Activated naive CD8-positive, alpha-beta T cell treated with anti-CD3 and anti-CD28 coated beads, Interleukin-2, amount 10 ng/mL, durations not matched to agents 7 days and 5 days (primary cell): ENCODE results near the gene PUS10. TPM values are rescaled to one million over a fixed set of nuclear protein-coding genes. Genes with fewer than 3 reads are reported as not detected.
A peak's percentile ranks its signal among the peaks of the same experiment; 100 is the strongest.
"Not testable (repeated sequence)": the region's sequence is repeated elsewhere in the genome, so short reads cannot be mapped to it uniquely, and the experiment has no call there.

Experiments used
- ATAC-seq: fragments of 150-1000 bp; cut with Tn5 transposase; one replicate; pipeline ENCODE4 v1.10.0; 2021; ENCODE audit warnings: low read depth, moderate library complexity
- POLR2A ChIA-PET: fragments of 350-600 bp; sonication (Branson Sonifier 250); formaldehyde crosslinking; loops from one replicate; lab custom pipeline; 2021; ENCODE audit warnings: antibody characterized with exemption; lab: Charles Lee
- DNase-seq: peaks from one replicate; pipeline ENCODE4 v3.0.0; 2021
- H3K27ac Mint-ChIP-seq: one replicate; pipeline ENCODE4 v1.8.0; 2022; ENCODE audit warnings: mild to moderate bottlenecking, mixed read lengths
- H3K27me3 Mint-ChIP-seq: one replicate; pipeline ENCODE4 v1.8.0; 2022; ENCODE audit warnings: mild to moderate bottlenecking, moderate library complexity, mixed read lengths
- H3K36me3 Mint-ChIP-seq: one replicate; pipeline ENCODE4 v1.8.0; 2021; ENCODE audit warnings: mild to moderate bottlenecking, mixed read lengths
- H3K4me1 Mint-ChIP-seq: one replicate; pipeline ENCODE4 v1.8.0; 2021; ENCODE audit warnings: mixed read lengths
- H3K4me3 Mint-ChIP-seq: one replicate; pipeline ENCODE4 v1.8.0; 2022; ENCODE audit warnings: mild to moderate bottlenecking, moderate library complexity, mixed read lengths
- H3K9me3 Mint-ChIP-seq: one replicate; pipeline ENCODE4 v1.8.0; 2021; ENCODE audit warnings: mixed read lengths
- total RNA-seq, 2 experiments: library from RNA; stranded (reverse); gene quantifications; one replicate each; pipeline ENCODE4 v1.2.3, GENCODE V29; 2021

Gene PUS10
- 10 to 100 TPM in 1 of 2 experiments, 1 to 10 TPM in 1; 8.0 to 10.6 TPM for total RNA-seq

DNA sequence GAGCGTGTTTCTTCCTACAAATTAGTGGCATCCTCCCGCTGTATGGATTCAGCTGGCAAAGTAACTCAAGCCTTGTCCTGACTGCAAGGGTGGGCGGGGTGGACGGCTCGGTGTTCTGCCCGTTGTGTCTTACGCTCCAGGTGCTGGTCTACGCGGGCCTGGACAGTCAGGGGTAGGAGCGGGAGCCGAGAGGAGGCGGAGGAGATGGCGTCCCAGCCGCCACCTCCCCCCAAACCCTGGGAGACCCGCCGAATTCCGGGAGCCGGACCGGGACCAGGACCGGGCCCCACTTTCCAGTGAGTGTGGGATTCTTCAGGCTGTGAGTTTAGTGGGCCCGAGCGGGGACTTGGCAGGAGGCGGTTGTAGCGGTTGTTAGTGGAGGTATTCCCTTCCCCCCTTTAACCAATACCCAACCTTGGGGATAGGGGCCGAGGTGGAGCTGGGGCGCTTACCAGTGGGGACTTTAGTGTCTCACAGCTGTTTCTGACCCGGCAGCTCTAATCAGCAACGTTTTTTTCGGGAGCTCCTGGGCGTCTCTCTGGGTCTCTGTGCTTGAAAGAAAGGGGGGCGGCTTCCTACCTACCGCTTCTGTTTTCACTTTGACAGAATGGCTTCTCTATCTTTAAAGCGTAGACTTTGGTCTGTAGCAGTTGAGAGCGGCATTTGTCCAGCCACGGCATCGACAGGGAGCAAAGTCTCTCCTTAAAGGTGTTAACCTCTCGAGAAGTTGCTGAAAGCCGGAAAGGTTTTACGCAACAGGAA lies at the start of gene PUS10, which contains the start of gene PEX13:
Gene PUS10 (minus strand): TSS at position 700 of the 762 bp plus-strand sequence. CDS start 6,365 bp downstream, outside the sequence.
Gene PEX13 (plus strand): TSS at position 165 of the 762 bp plus-strand sequence. CDS start 40 bp downstream, at position 205.
- peak; percentile 91 for ATAC-seq
- peak; percentile 77 for DNase-seq
- H3K36me3 Mint-ChIP-seq: peaks cover 14% of the 10 kb centered on the region
- H3K27ac Mint-ChIP-seq: peak within 1 kb of the TSS; percentile 92
- H3K27me3 Mint-ChIP-seq: no peaks in the 10 kb centered on the region
- peaks cover 28% of the 10 kb centered on the region for H3K4me1 Mint-ChIP-seq
- H3K4me3 Mint-ChIP-seq: peak within 1 kb of the TSS; percentile 93
- POLR2A ChIA-PET: interaction anchor here (0.9 to 1.7 kb wide), 4 partner anchors 134 to 453 kb away, joined by 3 to 12 read pairs (median 5); partner anchors contain the start of genes REL and USP34
- H3K9me3 Mint-ChIP-seq: peaks cover 3% of the 10 kb centered on the region

DNA sequence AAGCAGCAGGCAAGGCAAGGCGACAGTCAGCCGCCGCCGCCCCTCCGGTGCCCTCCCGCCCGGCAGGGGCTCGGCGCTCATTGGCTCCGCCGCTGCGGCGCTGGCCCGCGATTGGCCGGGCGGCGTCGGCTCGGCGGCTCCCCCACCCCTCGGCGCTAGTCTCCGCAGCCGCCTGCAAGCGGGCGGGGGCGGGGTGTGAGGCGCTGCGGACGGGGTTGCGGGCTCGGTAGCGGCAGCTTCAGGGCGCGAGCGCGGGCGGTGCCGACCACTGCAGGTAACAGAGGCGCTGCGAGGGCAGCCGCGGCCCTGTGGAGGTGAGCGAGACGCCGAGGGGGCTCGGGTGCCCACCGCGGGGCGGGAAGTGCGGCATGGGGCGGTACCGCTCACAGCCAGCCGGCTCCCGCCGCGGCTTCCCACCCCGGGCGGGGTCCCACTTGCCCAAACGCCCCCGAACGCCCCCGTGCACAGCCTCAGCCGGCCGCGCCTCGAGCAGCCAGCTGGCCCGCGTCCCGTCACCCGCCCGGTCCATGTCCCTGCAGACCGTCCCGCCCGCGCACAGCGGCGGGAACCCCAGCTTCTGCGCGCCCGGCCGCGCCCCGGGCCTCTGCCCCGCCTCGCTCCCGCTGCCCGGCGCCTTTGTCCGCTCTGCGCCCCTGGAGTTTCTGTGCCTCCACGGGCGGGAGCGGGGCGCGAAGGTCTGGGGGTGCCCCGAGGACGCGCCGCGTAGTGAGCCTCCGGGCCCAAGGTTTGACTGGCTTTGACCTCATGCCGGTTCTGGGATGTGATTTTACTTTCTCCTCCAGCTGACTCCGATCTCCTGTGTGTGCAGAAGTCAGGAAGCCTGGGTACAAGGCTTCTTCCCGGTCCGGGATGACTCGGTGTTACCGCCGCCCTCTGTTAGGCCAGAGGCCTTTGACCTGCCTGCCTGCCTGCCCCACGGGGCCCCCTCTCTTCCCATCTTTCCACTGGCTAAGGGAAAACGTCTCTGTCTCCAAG lies 48.0 kb upstream of the PUS10 start, which contains the start of gene SANBR:
Gene SANBR (plus strand): TSS at position 158 of the 996 bp plus-strand sequence. CDS start 4,480 bp downstream, outside the sequence.
- peak; percentile 92 for DNase-seq
- Mint-ChIP-seq H3K9me3 (no peaks in the 10 kb centered on the region), H3K4me3 (peak within 1 kb of the TSS; percentile 92), H3K27me3 (peaks cover 2% of the 10 kb centered on the region), H3K4me1 (peaks cover 6% of the 10 kb centered on the region), H3K27ac (peak within 1 kb of the TSS; percentile 87), H3K36me3 (peaks cover 4% of the 10 kb centered on the region)
- peak; percentile 99 for ATAC-seq
- POLR2A ChIA-PET: interaction anchor here (0.7 to 2.0 kb wide), 3 partner anchors 112 to 184 kb away, joined by 3 to 6 read pairs (median 3); partner anchors contain the start of gene REL

DNA sequence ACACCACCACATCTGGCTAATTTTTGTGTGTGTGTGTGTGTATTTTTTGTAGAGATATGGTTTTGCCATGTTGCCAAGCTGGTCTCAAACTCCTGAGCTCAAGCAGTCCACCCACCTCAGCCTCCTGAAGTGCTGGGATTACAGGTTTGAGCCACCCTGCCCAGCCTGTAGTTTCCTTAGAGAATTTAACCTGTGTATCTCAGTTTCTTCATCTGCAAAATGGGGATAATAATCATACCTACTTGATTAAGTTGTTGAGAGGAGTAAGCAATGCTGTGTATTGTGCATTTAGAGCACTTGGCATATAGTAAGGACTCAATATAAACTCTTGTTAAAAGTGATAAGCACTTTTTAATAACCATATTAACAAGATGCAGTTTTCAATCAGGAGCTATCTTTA lies 41.3 kb upstream of the PUS10 start:
- DNase-seq (no peak), ATAC-seq (no peak)
- Mint-ChIP-seq H3K9me3 (no peaks in the 10 kb centered on the region), H3K27me3 (no peaks in the 10 kb centered on the region), H3K4me1 (no peaks in the 10 kb centered on the region), H3K27ac (no peak overlapping the region), H3K36me3 (peaks cover 15% of the 10 kb centered on the region), H3K4me3 (no peak overlapping the region)
- POLR2A ChIA-PET: no interaction called here

- DNase-seq (no peak), ATAC-seq (no peak)
- POLR2A ChIA-PET: no interaction called here
- no peaks in the 10 kb centered on the region for H3K4me1 Mint-ChIP-seq
- no peak overlapping the region for H3K27ac Mint-ChIP-seq
- no peaks in the 10 kb centered on the region for H3K27me3 Mint-ChIP-seq
- H3K9me3 Mint-ChIP-seq: no peaks in the 10 kb centered on the region
- H3K4me3 Mint-ChIP-seq: no peak overlapping the region
- H3K36me3 Mint-ChIP-seq: peaks cover 21% of the 10 kb centered on the region
Observed at GRCh38 chr2:61057562-61057961, 39.5 kb upstream of the PUS10 start.

- Mint-ChIP-seq H3K27ac (no peak overlapping the region), H3K4me1 (no peaks in the 10 kb centered on the region), H3K27me3 (no peaks in the 10 kb centered on the region), H3K9me3 (no peaks in the 10 kb centered on the region), H3K4me3 (no peak overlapping the region), H3K36me3 (peaks cover 21% of the 10 kb centered on the region)
- POLR2A ChIA-PET: no interaction called here
- DNase-seq: no peak
- ATAC-seq: no peak
Observed at GRCh38 chr2:61055557-61055956, 37.5 kb upstream of the PUS10 start.

- no peak overlapping the region for H3K27ac Mint-ChIP-seq
Observed at GRCh38 chr2:61045999-61046398, 27.9 kb upstream of the PUS10 start.

DNA sequence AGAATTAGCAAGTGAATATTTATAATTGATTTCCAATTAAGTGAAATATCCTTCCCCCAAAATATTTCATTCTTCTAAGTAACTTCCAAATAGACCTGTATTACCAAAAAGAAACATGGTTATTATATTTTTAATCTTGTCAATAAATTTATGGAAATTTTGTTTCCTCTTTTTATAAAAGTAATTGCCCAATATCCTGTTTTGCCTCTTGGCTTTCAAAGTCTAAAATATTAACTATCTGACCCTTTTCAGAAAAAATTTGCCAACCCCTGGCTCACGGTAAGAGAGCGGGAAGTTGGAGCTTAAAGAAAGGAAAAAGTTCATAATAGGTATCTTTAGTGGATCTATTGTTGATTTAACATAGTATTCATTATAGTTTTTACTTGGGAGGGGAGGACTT lies 27.2 kb upstream of the PUS10 start:
- POLR2A ChIA-PET: no interaction called here

More at GRCh38 chr2:61045999-61046398, 27.9 kb upstream of the PUS10 start:
- Mint-ChIP-seq H3K4me3 (no peak overlapping the region), H3K9me3 (no peaks in the 10 kb centered on the region), H3K27me3 (no peaks in the 10 kb centered on the region), H3K4me1 (peaks cover 4% of the 10 kb centered on the region), H3K36me3 (peaks cover 25% of the 10 kb centered on the region)
- POLR2A ChIA-PET: no interaction called here
- ATAC-seq (no peak), DNase-seq (no peak)

GRCh38 chr2:61044636-61045035 lies 26.6 kb upstream of the PUS10 start:
- no peak overlapping the region for H3K27ac Mint-ChIP-seq
- no peak for ATAC-seq
- no peak overlapping the region for H3K4me3 Mint-ChIP-seq
- H3K27me3 Mint-ChIP-seq: no peaks in the 10 kb centered on the region
- H3K36me3 Mint-ChIP-seq: peaks cover 31% of the 10 kb centered on the region
- peaks cover 4% of the 10 kb centered on the region for H3K4me1 Mint-ChIP-seq
- DNase-seq: no peak
- POLR2A ChIA-PET: no interaction called here
- H3K9me3 Mint-ChIP-seq: no peaks in the 10 kb centered on the region

More for the DNA sequence above, 27.2 kb upstream of the PUS10 start:
- ATAC-seq (no peak), DNase-seq (no peak)
- no peak overlapping the region for H3K27ac Mint-ChIP-seq
- no peaks in the 10 kb centered on the region for H3K9me3 Mint-ChIP-seq
- H3K4me1 Mint-ChIP-seq: peaks cover 4% of the 10 kb centered on the region
- H3K36me3 Mint-ChIP-seq: peaks cover 27% of the 10 kb centered on the region
- H3K4me3 Mint-ChIP-seq: no peak overlapping the region
- H3K27me3 Mint-ChIP-seq: no peaks in the 10 kb centered on the region

GRCh38 chr2:61042807-61043206 lies 24.8 kb upstream of the PUS10 start:
- H3K4me3 Mint-ChIP-seq: no peak overlapping the region
- no peak overlapping the region for H3K27ac Mint-ChIP-seq
- peaks cover 5% of the 10 kb centered on the region for H3K9me3 Mint-ChIP-seq
- peaks cover 4% of the 10 kb centered on the region for H3K4me1 Mint-ChIP-seq
- peaks cover 26% of the 10 kb centered on the region for H3K36me3 Mint-ChIP-seq
- DNase-seq (no peak), ATAC-seq (no peak)
- POLR2A ChIA-PET: no interaction called here
- H3K27me3 Mint-ChIP-seq: no peaks in the 10 kb centered on the region

GRCh38 chr2:61036643-61037042 lies 18.6 kb upstream of the PUS10 start:
- H3K27ac Mint-ChIP-seq, POLR2A ChIA-PET, H3K27me3 Mint-ChIP-seq, H3K4me3 Mint-ChIP-seq, DNase-seq, H3K4me1 Mint-ChIP-seq, ATAC-seq: not testable (repeated sequence)
- Mint-ChIP-seq H3K36me3 (peaks cover 61% of the 10 kb centered on the region), H3K9me3 (peaks cover 14% of the 10 kb centered on the region)

- H3K4me1 Mint-ChIP-seq, H3K4me3 Mint-ChIP-seq, POLR2A ChIA-PET, H3K27ac Mint-ChIP-seq, ATAC-seq, DNase-seq, H3K27me3 Mint-ChIP-seq: not testable (repeated sequence)
- H3K9me3 Mint-ChIP-seq: peaks cover 14% of the 10 kb centered on the region
- H3K36me3 Mint-ChIP-seq: peaks cover 51% of the 10 kb centered on the region
Observed at GRCh38 chr2:61034592-61034991, 16.5 kb upstream of the PUS10 start.

GRCh38 chr2:61029533-61029932 lies 11.5 kb upstream of the PUS10 start:
- H3K4me3 Mint-ChIP-seq: no peak overlapping the region
- no peak overlapping the region for H3K27ac Mint-ChIP-seq
- H3K27me3 Mint-ChIP-seq: no peaks in the 10 kb centered on the region
- H3K36me3 Mint-ChIP-seq: peaks cover 36% of the 10 kb centered on the region
- H3K4me1 Mint-ChIP-seq: peaks cover 4% of the 10 kb centered on the region
- H3K9me3 Mint-ChIP-seq: no peaks in the 10 kb centered on the region
- DNase-seq (no peak), ATAC-seq (no peak)
- POLR2A ChIA-PET: interaction anchor here (0.7 kb wide), 1 partner anchor 95 kb away, joined by 4 read pairs; no protein-coding TSS in a partner anchor

- Mint-ChIP-seq H3K27me3 (no peaks in the 10 kb centered on the region), H3K4me1 (peaks cover 18% of the 10 kb centered on the region), H3K27ac (no peak overlapping the region), H3K4me3 (no peak overlapping the region), H3K9me3 (peaks cover 3% of the 10 kb centered on the region), H3K36me3 (peaks cover 35% of the 10 kb centered on the region)
- POLR2A ChIA-PET: interaction anchor here (0.7 kb wide), 1 partner anchor 24 kb away, joined by 3 read pairs; no protein-coding TSS in a partner anchor
- ATAC-seq: no peak
- no peak for DNase-seq
Observed at GRCh38 chr2:61023670-61024069, 5.6 kb upstream of the PUS10 start.
